ENCODE results near the gene CCDC12. TPM values are rescaled to one million over a fixed set of nuclear protein-coding genes. Genes with fewer than 3 reads are reported as not detected.

The CCDC12 gene
- polyA plus RNA-seq, 3 donors: 54.2 to 58.1 (median 56.0) TPM

DNA sequence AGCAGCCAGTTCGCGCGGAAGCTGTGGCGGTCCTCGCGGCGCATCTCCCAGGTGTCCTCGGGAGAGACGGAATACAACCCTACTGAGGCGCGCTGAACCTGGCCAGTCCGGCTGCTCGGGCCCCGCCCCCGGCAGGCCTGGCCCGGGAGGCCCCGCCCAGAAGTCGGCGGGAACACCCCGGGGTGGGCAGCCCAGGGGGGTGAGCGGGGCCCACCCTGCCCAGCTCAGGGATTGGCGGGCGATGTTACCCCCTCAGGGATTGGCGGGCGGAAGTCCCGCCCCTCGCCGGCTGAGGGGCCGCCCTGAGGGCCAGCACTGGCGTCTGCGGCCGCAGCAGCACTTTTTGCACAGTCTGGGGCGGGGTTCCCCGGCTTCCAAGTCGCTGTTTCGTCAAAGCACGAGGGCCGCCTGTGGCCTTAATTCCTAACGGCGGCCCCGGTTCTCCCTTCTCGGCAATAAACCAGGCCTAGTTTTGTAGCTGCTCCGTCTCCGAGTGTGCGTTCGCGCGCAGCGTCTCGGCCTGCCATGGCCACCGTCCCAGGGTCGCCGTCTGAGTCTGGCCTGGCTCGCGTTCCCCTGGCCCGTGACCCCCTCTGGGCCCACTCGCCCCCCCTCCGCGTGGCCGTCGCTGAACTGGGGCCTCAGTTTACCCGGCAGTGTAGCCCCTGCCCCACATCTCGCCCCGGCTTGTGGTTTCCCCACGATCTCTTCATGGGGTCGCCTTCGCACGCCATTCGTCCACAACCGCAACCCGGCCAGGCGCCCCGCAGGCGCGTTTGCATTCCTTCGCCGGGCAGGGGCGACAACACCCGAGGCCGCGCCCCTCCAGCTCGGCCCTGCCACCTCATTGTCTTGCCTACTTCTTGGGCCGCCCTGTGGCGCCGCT lies 32.9 kb upstream of the CCDC12 start:
- peak; percentile 93 for DNase-seq

DNA sequence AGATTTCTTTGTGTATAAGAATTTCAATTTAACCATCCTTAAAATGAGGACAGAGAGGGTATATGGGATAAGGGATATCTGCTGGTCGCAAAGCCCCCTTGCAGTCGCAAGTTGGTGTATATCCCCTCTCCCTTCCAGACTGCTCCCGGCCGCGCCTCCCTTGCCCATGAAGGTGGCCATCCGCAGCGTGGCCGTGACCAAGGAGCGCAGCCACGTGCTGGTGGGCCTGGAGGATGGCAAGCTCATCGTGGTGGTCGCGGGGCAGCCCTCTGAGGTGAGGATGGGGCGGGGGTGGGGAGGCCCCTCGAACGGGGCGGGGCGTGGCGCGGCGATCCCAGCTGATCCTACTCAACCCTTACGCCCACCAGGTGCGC lies 32.3 kb upstream of the CCDC12 start:
- DNase-seq: no peak

DNA sequence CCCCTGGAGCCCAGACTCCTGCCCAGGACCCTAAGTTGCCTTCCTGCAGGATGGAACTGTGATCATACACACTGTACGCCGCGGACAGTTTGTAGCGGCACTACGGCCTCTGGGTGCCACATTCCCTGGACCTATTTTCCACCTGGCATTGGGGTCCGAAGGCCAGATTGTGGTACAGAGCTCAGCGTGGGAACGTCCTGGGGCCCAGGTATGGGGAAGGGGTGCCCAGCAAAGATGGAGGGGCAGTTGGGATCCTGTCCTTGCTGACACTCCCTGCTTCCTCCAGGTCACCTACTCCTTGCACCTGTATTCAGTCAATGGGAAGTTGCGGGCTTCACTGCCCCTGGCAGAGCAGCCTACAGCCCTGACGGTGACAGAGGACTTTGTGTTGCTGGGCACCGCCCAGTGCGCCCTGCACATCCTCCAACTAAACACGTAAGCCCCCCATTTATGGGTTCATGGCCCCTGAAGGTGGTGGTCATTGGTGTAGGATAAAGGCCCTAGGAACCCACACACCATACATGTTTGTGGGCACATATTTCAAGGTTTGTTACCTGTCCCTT lies 31.8 kb upstream of the CCDC12 start:
- no peak for DNase-seq

DNA sequence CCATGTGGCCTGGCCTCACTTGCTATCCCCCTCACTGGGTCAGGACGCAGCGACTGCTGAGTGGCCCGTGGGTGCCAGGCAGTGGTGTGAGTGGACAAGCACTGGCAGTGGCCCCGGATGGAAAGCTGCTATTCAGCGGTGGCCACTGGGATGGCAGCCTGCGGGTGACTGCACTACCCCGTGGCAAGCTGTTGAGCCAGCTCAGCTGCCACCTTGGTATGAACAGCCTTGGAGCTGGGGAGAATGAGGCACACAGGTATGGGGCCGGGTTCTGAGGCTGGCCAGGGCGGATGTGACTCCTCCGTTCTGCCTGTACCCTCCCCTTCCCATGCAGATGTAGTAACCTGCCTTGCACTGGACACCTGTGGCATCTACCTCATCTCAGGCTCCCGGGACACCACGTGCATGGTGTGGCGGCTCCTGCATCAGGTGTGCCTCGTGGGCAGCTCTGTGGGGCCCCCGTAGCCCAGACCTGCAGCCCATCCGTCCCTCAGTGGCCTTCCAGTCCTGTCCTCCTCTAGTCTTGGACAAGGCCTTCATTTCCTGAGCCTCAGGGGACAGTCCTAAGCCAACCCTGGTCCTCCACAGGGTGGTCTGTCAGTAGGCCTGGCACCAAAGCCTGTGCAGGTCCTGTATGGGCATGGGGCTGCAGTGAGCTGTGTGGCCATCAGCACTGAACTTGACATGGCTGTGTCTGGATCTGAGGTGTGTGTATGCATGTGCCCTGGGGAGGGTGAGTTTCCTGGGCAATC lies 31.1 kb upstream of the CCDC12 start:
- DNase-seq: no peak

- no peak for DNase-seq
These were observed 30.5 kb upstream of the CCDC12 start for GRCh38 chr3:47007001-47007400.

- DNase-seq: no peak
These were observed 29.7 kb upstream of the CCDC12 start for GRCh38 chr3:47006145-47006651.

GRCh38 chr3:47005212-47006144 lies 28.9 kb upstream of the CCDC12 start:
- DNase-seq: no peak

DNA sequence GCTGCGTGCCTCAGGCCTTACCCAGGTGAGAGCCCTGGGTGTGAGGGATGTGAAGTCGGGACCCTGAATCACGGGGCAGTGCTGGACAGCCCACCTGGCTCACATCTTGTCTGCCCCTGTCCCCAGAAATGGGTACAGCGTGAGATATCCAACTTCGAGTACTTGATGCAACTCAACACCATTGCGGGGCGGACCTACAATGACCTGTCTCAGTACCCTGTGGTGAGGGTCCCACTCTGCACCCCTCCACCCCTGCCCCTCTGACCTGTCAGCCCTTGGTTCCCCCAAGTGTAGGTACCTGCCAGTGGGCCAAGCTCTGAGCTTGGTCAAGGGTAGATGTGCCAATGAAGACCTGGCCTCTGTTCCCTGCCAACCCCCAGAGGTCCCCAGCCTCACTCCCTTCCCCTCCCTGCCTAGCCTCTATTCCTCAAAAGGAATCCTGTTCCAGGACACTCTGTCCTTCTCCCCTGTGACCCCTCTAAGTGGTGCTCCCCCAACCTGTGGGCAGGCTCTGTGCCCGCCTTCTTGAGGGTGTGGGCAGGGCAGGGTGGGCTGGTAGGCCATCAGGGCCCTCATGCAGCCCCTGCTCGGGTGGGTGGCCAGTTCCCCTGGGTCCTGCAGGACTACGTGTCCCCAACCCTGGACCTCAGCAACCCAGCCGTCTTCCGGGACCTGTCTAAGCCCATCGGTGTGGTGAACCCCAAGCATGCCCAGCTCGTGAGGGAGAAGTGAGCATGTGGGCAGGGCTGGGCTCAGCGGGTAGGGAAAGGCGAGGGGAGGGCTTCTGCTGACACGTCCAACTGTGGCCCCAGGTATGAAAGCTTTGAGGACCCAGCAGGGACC lies 28.0 kb upstream of the CCDC12 start:
- DNase-seq: no peak

- no peak for DNase-seq
These were observed 27.2 kb upstream of the CCDC12 start for GRCh38 chr3:47003461-47004368.

DNA sequence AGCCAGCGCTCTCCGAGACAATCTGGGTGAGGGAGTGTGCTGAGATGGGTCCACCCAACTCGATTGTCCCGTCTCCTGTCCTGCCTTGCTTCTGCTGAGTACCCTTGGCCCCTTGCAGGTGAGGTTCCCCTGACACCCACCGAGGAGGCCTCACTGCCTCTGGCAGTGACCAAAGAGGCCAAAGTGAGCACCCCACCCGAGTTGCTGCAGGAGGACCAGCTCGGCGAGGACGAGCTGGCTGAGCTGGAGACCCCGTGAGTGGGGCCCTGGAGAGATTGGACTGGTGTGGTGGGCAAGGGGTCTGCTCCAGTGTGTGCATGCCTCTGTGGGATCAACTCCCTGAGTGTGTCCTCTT lies 26.5 kb upstream of the CCDC12 start:
- DNase-seq: no peak

DNA sequence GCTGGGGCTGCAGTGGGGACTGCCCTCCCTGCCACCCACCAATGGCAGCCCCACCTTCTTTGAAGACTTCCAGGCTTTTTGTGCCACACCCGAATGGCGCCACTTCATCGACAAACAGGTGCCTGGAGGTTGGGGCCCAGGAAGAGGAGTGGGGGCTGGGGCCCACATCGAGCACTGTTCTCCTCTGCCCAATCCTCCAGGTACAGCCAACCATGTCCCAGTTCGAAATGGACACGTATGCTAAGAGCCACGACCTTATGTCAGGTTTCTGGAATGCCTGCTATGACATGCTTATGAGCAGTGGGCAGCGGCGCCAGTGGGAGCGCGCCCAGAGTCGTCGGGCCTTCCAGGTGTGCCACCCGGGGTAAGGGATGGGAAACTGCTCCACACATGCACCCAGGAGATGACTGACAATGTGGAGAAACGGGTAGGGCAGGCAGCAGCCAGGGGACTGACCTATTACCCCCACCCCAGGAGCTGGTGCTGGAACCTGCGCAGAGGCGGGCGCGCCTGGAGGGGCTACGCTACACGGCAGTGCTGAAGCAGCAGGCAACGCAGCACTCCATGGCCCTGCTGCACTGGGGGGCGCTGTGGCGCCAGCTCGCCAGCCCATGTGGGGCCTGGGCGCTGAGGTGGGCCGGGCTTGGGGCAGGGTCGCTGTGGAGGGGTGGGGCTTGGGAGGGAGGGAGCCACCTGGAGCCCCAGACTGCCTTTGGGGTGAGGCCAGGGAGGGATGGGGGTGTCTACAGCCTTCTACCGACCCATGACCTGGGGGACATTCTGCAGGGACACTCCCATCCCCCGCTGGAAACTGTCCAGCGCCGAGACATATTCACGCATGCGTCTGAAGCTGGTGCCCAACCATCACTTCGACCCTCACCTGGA lies 25.9 kb upstream of the CCDC12 start:
- DNase-seq: no peak

- no peak for DNase-seq
These were observed 25.2 kb upstream of the CCDC12 start for GRCh38 chr3:47001731-47002170.

DNA sequence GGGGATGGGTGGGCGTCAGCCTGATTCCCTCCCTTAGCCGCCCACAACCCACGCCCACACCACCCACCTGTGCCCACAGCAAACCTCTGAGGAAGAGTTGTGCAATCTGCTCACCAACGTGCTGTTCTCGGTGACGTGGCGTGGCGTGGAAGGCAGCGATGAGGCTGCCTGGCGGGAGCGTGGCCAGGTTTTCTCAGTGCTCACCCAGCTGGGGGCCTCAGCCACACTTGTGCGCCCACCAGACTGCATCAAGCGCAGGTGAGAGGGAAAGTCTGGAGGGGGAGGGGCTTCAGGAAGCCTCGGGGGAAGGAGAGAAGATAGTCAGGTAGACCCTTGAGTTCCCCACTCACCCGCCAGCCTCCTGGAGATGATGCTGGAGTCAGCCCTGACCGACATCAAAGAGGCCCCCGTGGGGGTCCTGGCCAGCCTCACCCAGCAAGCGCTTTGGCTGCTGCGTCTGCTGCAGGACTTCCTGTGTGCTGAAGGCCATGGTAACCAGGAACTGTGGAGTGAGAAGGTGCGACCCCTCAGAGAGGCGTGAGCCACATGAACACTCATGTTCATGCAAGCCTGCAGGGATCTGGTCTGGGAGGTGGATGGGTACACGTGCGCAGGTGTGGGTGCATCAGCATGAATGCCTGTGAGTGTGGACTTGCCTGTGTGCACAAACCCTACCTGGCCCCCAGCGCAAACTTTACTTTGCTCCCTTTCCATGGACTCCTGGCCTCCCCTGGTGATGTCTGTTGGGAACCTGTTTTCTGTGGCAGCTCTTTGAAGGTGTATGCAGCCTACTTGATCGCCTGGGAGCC lies 24.6 kb upstream of the CCDC12 start:
- no peak for DNase-seq

DNA sequence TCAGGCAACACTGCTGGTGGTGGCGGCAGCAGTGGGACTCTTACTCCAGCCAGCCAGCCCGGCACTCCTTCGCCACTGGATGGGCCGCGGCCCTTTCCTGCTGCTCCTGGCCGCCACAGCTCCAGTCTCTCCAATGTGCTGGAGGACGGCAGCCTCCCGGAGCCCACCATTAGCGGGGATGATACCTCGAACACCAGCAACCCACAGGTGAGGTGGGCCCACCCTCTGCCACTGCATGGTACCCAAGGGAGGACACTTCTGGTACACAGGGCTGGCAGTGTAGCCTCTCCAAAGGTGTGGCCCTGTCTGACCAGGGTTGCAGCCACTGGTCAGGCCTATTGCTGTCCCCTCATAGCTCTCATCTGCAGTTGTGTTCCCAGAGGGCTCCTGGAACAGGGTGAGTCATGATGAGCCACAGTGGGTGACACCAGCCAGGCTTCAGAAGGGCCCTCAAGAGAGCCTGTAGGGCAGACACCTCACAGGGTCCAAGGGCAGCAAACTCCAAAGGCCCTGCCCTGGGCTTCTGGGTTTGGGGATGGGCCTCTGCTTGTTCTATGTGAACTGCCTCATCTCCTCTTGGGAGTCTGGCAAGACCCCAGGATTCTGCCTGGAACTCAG lies 23.8 kb upstream of the CCDC12 start:
- no peak for DNase-seq

DNA sequence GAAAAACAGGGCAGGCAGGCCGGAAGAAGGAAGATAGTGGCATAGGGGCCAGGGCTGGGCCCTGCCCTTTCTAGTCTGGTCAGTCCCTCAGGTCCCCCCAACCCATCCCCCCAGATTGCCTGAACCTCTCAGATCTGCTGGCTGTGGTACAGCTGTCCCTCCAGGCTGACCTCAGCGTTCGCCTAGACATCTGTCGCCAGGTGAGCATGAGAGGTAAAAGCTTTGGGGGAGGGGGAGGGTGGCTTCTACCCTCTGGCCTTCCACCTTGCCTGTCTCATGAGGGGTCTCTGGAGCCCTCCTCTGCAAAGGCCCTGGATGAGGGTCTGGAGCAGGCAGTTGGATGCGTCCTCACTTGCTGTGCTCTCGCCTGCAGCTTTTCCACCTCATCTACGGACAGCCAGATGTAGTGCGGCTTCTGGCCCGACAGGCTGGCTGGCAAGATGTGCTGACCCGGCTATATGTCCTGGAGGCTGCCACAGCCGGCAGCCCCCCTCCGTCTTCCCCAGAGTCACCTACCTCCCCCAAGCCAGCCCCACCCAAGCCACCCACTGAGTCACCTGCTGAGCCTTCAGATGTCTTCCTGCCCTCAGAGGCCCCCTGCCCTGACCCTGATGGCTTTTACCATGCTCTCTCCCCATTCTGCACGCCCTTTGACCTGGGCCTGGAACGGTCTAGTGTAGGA lies 23.1 kb upstream of the CCDC12 start:
- DNase-seq: no peak

DNA sequence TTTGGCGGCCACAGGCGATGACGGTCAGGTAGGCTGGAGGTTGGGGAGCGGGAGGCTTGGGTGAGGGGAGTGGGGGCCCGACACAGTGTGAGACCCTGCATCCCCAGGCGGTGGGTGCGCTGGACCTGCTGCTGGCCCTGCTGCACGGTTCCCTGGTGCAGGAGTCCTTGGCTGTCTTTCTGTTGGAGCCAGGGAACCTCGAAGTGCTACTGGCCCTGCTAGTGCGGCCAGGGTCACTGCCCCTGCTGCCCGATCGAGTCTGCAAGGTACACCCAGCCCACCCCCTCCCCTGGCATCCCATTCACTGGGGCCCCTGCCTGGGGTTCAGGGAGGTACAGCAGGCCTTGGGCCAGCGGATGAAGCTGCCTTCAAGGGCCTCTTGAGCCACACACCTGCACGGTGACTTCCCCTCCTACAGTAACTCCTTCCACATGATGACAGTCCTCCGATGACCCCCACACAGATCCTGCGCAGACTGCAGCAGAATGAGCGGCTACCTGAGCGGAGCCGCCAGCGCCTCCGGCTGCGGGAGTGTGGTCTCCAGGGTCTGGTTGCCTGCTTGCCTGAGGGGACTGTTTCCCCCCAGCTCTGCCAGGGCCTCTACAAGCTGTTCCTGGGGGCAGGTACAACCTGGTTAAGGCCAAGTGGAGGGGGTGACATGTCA lies 22.4 kb upstream of the CCDC12 start:
- DNase-seq: no peak

Data from renal pelvis (tissue), 4 donors.